ENCODE results near the gene SCFD1.

DNA sequence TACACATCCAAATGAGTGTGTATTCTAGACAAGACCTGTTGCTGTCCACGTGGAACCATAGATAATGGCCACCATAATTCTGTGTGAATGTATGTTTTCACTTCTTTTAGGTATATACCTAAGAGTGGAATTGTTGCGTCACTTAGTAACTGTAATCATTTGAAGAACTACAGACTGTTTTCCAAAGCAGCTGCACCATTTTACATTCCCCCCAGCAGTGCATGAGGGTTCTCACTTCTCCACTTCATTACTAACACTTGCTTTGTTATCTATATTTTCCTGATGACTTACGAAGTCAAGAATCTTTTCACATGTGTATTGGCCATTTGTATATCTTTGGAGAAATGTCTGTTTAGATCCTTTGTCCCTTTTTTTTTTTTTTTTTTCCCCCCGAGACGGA, 106.4 kb downstream of the SCFD1 start:
- TF ChIP-seq, protein P1, sequence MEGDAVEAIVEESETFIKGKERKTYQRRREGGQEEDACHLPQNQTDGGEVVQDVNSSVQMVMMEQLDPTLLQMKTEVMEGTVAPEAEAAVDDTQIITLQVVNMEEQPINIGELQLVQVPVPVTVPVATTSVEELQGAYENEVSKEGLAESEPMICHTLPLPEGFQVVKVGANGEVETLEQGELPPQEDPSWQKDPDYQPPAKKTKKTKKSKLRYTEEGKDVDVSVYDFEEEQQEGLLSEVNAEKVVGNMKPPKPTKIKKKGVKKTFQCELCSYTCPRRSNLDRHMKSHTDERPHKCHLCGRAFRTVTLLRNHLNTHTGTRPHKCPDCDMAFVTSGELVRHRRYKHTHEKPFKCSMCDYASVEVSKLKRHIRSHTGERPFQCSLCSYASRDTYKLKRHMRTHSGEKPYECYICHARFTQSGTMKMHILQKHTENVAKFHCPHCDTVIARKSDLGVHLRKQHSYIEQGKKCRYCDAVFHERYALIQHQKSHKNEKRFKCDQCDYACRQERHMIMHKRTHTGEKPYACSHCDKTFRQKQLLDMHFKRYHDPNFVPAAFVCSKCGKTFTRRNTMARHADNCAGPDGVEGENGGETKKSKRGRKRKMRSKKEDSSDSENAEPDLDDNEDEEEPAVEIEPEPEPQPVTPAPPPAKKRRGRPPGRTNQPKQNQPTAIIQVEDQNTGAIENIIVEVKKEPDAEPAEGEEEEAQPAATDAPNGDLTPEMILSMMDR (IDR thresholded peaks at IDR 0.05; ENCODE audit: borderline replicate concordance, extremely low read depth, low read length, poor library complexity, severe bottlenecking), result no peak
- no peak for TF ChIP-seq EZH2 (IDR thresholded peaks at IDR 0.05; ENCODE audit: borderline replicate concordance, low read depth, low read length, severe bottlenecking)

All from DND-41 (cell line).